GM12891 (cell line): Measurements from ENCODE around the gene SLC22A4.

Experiments used
- DNase-seq: peaks from one replicate; pipeline ENCODE4 v3.0.0; 2011; ENCODE audit warnings: low spot score; ENCODE audit not compliant: insufficient read length
- FAIRE-seq: peaks from 2 replicates; lab custom pipeline; 2011; peaks lifted over from hg19 to GRCh38; lab: Jason Lieb, UNC
- PAX5 ChIP-seq: IDR thresholded peaks from 2 replicates; pipeline ENCODE4 v1.6.1; 2011; ENCODE audit warnings: low read length, moderate library complexity, mild to moderate bottlenecking; ENCODE audit not compliant: insufficient read depth, severe bottlenecking
- POLR2A ChIP-seq: IDR thresholded peaks from 2 replicates; pipeline ENCODE4 v1.6.1; 2011; ENCODE audit warnings: low read depth, low read length, control low read depth
- POLR2AphosphoS5 ChIP-seq: IDR thresholded peaks from 2 replicates; pipeline ENCODE4 v1.6.1; 2011; ENCODE audit warnings: low read depth, low read length, control low read depth
- POU2F2 ChIP-seq: IDR thresholded peaks from 2 replicates; pipeline ENCODE4 v1.6.1; 2011; ENCODE audit warnings: low read depth, mild to moderate bottlenecking, control low read depth, low read length, moderate library complexity
- SPI1 ChIP-seq: IDR thresholded peaks from 2 replicates; pipeline ENCODE4 v1.6.1; 2011; ENCODE audit warnings: low read depth, low read length, control low read depth
- TAF1 ChIP-seq: IDR thresholded peaks from 2 replicates; pipeline ENCODE4 v1.6.1; 2011; ENCODE audit warnings: low read depth, low read length, control low read depth

Gene SLC22A4

DNA sequence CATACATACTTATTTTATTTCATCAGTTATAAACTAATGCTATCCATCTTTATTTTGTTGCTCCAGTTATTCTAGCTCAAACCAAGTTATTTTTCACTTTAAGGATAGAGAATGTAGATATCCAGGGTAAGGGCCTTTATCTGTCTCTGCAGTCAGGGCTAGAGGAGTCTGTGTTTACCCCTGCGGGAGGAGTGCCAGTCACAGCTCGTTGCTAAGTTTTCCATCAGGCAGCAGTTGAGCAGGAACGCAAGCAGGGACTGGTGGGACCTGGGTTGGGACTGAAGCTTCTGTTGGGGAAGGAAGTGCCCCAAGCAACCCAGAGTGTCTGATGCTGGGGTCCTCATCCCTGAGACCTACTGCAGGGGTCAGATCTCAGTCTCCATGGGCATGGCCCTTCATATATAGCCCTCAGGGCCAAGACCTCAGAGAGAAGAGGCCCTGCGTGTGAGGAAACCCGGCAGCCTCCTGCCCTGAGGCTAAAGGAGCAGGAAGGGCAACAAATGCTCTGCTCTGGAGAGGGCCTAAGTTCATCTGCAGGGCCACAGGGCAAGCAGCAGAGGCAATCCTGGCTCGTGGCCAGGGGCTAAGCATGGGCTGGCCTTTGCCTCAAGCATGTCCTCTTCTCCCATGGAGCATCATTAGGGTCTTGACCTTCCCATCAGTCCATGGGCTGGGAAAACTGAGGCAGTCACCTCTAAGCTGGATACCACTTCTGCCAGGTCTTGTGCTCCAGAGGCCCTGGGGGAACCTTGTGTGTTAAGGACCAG lies 6.6 kb downstream of the SLC22A4 start:
- no peak for TF ChIP-seq SPI1
- FAIRE-seq (no peak), DNase-seq (no peak)

DNA sequence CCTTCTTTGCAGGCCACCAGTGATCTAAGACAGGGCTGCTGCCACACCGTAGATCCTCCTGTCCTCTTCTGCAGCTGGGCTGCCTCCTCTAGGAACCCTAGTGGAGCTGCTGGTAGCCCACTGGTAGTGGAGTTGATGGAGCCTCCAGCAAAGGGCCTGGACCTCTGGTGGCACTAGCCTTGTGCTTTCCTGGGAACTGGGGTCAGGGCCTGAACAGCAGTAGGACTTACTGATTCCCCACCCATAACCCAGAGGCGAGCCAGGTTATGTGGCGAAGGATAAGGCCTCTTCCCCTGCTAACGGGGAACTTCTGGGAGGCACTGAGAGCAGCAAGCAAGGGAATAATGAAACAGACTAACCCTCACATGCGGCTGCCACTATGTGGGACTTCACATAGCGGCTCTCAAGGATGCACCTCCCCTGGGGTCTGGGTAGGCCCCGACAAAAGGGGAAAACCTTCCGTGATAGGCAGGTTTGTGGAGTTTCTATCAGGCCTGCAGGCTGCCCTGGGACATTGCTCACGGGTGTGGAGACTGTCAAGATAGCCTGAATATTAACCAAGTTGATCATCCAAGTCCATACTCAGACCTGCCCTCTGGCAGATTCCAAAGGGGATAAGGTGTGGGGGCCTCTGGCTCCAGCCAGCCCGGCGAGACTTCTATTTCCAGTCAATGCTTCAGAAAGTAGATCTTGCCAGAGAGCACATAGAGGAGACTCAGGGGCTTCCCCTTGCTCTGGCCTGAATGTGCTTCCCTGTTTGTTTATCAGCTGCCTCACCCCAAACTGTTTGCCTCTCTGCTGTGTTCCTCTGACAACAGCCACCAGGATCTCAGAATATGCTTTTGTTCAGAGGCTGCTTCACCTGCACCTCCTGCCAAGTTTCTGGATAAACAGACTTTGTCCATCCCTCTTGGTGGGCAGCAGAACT lies 7.4 kb downstream of the SLC22A4 start:
- TF ChIP-seq POU2F2 (no peak), POLR2AphosphoS5 (no peak), PAX5 (no peak), TAF1 (no peak), POLR2A (no peak), SPI1 (no peak)
- FAIRE-seq = no peak
- DNase-seq = no peak

DNA sequence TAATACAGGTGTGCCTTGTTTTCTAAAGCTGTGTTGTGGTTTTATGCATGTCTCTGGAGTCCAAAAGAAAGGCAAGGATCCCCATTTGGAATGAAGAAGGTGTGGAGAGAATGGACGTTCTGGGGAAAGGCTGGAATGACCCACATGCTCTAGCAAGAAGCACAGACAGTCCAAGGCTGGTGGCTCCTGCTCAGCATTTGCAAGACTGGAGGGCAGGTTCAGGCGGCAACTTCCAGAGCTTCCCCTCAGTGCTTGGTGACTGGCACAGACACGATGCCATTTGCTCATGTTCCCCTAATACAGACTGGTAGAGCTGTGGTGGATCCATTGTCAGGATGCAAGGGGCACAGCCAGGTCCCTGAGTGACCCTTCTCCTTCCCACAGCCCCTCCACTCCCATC lies 8.2 kb downstream of the SLC22A4 start:
- FAIRE-seq (no peak), DNase-seq (no peak)
- no peak for TF ChIP-seq PAX5
- TF ChIP-seq TAF1 = no peak
- no peak for TF ChIP-seq POU2F2
- TF ChIP-seq POLR2AphosphoS5 = no peak
- no peak for TF ChIP-seq POLR2A
- TF ChIP-seq SPI1 = no peak

DNA sequence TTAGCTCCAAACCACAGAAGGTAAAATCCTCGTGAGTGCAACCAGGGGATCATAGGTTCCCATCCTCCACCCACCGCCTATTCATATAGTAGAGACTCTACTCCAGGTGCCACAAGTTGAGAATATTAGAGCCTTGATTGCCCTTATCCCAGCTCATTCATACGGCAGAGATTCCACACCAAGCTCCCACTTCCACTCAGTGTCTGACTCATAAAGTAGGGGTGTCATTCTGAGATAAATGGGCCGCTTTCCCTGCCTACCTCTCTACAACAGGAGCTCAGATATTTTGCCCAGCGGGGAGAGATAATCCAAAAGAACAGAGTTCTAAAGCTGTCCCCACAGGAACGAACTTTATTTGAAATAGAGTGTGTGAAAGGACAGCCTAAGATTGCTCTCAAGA lies 9.4 kb downstream of the SLC22A4 start:
- FAIRE-seq (no peak), DNase-seq (no peak)

DNA sequence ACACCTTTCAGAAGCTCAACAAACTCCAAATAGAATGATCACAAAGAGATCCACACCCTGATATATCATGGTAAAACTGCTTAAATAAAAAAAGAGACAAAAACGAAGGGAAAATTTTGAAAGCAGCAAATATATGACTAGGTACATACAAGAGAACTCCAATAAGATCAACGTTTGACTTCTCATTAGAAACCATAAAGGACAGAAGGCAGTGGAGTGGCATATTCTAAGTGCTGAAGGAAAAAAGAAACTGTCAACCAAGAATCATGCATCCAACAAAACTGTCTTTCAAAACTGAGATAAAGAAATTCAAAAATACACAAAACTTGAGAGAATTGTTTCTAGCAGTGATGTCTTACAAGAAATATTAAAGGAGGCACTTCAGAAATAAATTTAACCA lies 11.2 kb downstream of the SLC22A4 start:
- DNase-seq (no peak), FAIRE-seq (no peak)
- TF ChIP-seq PAX5 (no peak), POU2F2 (no peak), TAF1 (no peak), POLR2A (no peak), SPI1 (no peak), POLR2AphosphoS5 (no peak)

More for the DNA sequence above, 9.4 kb downstream of the SLC22A4 start:
- TF ChIP-seq POLR2A (no peak), TAF1 (no peak), POU2F2 (no peak), SPI1 (no peak), POLR2AphosphoS5 (no peak), PAX5 (no peak)

DNA sequence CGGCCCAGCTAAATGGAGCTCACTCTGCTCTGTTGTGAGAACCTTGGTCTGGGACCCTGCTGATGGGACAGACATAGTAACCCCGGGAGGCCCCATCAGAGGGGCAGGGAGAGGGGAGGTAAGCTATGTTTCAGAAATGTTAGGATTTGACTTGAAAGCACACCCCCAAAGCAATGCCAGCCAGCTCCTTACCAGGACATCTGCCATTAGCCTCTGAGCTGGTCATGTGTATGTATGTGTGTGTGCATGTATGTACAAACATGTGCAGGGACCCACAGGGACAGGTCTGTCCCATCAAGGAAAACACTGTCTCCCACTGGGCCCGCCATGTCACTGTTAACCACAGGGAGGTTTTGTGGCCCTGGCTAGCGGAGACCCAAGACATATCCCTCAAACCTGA lies 14.5 kb downstream of the SLC22A4 start:
- TF ChIP-seq PAX5 (no peak), TAF1 (no peak), SPI1 (no peak), POU2F2 (no peak), POLR2AphosphoS5 (no peak), POLR2A (no peak)
- no peak for DNase-seq
- no peak for FAIRE-seq

DNA sequence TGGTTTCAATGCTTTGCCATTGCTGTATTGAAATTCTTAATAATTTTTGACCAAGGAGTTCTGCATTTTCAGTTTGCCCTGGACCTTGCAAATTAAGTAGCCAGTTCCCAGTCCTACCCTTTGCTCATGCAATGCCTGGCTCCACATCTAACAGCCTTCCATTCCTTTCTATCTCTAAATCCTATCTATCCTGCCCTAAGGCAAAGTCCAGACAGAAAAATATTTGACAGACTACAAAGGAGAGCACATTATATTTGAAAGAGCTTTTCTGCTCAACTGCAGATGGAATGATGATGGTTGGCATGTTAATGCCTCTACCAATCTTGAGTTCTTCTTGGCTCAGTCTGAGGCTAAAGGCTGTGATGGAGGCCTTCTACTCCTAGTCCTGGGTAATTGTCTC lies 15.5 kb downstream of the SLC22A4 start:
- no peak for FAIRE-seq
- no peak for TF ChIP-seq POLR2AphosphoS5
- no peak for TF ChIP-seq POU2F2
- no peak for TF ChIP-seq POLR2A
- no peak for TF ChIP-seq TAF1
- TF ChIP-seq SPI1 = no peak
- TF ChIP-seq PAX5 = no peak
- no peak for DNase-seq

DNA sequence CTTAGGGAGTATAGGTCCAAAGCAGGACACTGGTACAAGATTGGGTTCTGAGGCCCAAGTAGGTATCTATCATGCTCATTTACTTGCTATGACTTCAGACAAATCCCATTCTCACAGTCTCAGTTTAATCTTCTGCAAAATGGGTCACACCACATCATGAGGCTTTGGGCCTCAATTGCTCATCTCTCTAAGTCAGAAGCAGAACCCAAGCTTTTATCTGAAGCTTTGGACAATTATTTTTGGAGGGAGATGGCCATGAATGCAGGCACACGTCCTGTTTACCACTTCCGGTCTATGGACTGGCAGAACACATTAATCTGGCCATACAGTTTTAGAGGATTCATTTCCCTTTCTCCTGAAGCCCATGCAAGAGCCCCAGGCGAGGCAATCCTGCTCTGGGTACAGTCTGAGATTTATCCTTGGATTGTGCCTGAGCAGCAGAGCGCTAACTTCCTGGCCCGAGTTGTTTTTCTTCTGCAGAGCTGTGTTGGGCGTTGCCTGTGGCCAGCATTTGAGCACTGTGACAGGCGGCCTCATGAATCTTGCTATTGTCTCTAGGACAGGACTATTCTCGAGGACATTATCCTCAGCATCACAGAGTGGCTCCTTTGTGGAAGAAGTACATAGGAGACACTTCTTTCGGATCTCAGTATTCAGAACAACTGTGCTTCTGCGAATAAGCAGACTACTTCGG lies 16.1 kb downstream of the SLC22A4 start:
- FAIRE-seq (no peak), DNase-seq (no peak)
- TF ChIP-seq TAF1 (no peak), POLR2A (no peak), PAX5 (no peak), SPI1 (no peak), POLR2AphosphoS5 (no peak), POU2F2 (no peak)

DNA sequence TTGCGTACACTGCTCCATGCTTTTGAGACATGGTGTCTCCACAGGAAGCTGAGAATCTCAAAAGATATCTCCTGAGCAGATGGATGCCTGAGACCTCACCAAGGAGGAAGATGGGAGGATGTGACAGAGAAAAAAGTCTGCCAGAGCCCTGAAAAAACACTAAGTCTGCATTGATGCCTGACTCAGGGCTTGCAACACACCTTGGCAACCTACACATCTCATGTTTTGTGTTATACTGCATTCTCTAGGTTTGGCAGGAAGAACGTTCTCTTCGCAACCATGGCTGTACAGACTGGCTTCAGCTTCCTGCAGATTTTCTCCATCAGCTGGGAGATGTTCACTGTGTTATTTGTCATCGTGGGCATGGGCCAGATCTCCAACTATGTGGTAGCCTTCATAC lies 19.2 kb downstream of the SLC22A4 start:
- DNase-seq (no peak), FAIRE-seq (no peak)
- no peak for TF ChIP-seq SPI1
- TF ChIP-seq POU2F2 = no peak
- no peak for TF ChIP-seq TAF1
- TF ChIP-seq POLR2A = no peak
- TF ChIP-seq POLR2AphosphoS5 = no peak
- TF ChIP-seq PAX5 = no peak
